ENCODE results near the gene CLMN.

GRCh38 chr14:95136631-95137030, 183.1 kb downstream of the CLMN start:
- TF ChIP-seq CTCF (IDR thresholded peaks at IDR 0.05; ENCODE audit: extremely low read depth in 1 of 2, insufficient read depth in 1 of 2, low read depth in 1 of 2, low read length in 2 of 2), result no peak
- TF ChIP-seq POLR2AphosphoS5 (IDR thresholded peaks at IDR 0.05; ENCODE audit: insufficient read depth, low read depth, low read length), result no peak
- TF ChIP-seq MAX (IDR thresholded peaks at IDR 0.05; ENCODE audit: insufficient read depth, insufficient read length), result no peak
- TF ChIP-seq JUN (IDR thresholded peaks at IDR 0.05; ENCODE audit: borderline replicate concordance, insufficient read depth, insufficient read length, low read depth), result no peak
- TF ChIP-seq MYC (IDR thresholded peaks at IDR 0.05; ENCODE audit: low read depth, low read length), result no peak
- no peak for TF ChIP-seq POLR2A (IDR thresholded peaks at IDR 0.05; ENCODE audit: low read depth, low read length)
